GM10266 (cell line): ENCODE results near the gene KCNIP2.

ENCODE experiments used
- DNase-seq: peaks from one replicate; pipeline ENCODE4 v3.0.0; 2012; ENCODE audit errors: extremely low spot score
- TF ChIP-seq, protein P1 (sequence below): IDR thresholded peaks from 2 replicates; pipeline ENCODE4 v1.5.1; 2012; ENCODE audit warnings: mild to moderate bottlenecking, low read depth; ENCODE audit not compliant: control insufficient read depth, insufficient read depth; ENCODE audit errors: missing control alignments

Gene KCNIP2

DNA sequence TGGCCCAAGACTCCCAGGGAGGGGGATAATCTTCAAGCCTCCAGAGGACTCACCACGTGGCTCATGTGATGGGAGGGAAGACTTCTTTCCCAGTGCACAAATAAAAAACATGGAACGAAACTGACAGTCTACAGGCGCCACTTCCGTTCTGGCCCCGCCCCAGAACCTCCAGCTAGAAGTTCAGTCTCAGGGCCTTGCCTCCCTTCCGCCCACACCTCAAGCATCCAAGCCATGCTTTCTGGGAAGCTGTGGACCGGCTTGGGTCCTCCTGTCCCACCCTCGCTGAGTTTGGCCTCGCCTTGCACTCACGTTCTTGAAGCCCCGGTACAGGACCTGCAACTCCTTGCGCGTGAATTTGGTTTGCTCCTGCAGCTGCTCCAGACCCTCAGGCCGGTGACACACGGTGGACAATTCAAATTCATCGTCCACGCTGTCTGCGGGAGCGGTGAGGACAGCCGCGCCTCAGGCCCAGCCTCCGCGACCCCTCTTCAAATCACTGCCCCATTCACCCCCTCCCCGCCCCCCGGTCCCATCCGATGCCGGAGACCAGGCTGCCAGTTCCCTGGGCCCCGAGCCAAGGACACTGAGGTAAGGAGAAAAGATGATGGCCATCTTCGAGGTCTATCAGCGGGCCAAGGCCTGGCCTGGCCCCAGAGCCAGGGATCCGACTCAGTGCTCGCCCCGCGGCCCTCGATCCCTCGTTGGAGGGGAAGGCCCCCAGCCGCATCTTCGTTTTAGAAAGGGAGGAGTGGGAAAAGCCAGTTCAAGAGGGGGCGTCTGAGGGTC lies 14.6 kb downstream of the KCNIP2 start:
- no peak for DNase-seq
- TF ChIP-seq, protein P1, sequence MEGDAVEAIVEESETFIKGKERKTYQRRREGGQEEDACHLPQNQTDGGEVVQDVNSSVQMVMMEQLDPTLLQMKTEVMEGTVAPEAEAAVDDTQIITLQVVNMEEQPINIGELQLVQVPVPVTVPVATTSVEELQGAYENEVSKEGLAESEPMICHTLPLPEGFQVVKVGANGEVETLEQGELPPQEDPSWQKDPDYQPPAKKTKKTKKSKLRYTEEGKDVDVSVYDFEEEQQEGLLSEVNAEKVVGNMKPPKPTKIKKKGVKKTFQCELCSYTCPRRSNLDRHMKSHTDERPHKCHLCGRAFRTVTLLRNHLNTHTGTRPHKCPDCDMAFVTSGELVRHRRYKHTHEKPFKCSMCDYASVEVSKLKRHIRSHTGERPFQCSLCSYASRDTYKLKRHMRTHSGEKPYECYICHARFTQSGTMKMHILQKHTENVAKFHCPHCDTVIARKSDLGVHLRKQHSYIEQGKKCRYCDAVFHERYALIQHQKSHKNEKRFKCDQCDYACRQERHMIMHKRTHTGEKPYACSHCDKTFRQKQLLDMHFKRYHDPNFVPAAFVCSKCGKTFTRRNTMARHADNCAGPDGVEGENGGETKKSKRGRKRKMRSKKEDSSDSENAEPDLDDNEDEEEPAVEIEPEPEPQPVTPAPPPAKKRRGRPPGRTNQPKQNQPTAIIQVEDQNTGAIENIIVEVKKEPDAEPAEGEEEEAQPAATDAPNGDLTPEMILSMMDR = no peak

GRCh38 chr10:101827919-101828600 lies 15.5 kb downstream of the KCNIP2 start:
- TF ChIP-seq, protein P1 = no peak
- no peak for DNase-seq

DNA sequence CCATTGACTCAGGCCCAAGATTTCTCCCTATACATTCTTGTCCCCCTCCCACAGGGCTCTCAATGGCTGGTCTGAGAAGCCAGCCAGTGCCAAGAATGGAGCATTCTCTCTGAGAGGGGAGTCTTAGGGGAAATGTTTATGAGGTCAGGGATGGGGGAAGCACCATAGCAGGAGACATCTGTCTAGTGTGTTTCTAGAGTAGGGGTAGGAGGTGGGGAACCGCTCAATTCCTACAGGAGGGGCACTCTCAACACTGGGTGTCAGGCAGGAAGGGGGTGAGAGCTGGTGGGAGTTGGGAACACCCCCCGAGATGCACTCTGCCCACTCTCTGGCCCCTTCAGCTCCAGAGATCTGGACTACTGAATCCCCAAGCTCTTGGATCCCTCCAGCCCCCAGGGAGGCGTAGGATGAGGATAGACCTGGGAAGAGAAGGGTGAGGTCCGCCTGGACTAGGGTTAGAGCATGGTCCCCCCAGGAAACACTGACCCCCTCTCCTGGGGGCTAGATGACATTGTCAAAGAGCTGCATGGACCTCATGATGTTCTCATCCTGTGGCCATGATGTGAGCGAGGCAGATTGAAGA lies 16.7 kb downstream of the KCNIP2 start:
- TF ChIP-seq, protein P1 = no peak
- DNase-seq = no peak

- TF ChIP-seq, protein P1 = no peak
Measured at GRCh38 chr10:101824736-101825135, 18.9 kb downstream of the KCNIP2 start.

DNA sequence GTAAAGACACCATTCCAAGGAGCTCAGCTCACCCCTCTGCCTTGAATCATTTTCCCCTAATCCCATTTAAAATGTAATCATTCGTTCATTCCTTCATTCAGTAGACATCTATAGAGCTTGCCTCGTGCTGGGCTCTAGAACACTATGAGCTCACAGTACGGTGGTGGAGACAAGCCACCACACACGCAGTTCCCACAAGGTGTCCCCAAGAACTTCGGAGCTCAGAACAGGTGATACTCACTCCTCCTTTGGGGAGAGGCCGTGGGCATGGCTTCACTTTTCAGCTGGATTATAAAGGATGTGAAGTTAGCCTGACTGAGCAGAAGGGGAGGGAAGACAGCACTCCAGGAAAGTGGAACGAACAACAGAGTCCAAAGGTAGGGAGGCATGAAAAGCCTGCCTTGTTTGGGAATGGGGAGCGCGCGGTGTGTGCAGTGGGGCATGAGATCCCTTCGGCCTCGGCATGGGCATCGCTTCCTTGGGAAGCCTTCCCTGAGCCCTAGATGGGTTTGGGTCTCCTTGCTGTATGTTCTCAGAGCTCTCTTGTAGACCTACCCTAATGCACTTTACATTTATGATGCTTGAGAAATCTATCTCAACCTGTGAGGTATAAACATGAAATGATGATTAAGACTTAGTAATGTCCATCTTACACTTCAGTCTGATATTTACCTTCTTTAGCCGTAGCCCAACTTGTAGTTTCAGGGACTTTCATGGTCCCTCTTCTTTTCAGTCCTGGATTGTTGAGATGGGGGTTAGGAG lies 24.5 kb downstream of the KCNIP2 start:
- DNase-seq = peak; percentile 32

More at GRCh38 chr10:101824736-101825135, 18.9 kb downstream of the KCNIP2 start:
- DNase-seq = no peak

DNA sequence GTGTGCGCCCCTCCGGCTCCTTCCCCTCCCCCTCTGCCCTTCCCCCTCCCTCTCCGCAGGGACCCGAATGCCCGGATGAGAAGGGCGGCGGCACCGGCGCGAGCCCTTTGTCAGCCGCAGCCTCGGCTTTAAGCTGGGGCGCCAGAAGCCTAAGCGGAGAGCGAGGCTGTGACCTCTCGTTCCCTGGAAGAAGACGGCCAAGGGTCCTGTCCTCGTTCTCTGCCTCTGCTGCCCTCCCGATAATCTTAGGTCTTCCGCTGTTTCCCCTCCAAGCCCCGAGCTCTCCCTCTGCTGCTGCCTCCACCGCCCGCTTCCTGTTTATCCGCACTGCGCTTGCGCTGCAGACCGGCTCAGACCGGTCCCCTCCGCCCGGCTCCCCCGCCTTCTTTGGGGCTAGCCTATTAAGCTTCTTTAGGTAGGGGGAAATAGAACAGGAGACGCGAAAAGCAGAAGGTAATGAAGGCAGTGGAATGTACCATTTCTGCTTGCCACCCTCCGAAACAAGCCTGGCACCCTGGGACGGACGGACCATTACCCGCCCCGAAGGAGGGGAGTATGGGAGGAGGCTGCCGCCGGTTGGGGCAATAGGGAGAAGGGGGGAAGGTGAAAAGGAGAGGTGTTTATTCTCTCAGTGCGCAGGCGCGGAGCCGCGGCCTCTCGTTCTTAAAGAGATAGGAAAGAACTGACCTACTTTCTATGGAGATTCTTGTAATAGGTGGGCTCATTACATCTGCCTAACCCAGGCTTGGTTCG lies 25.3 kb downstream of the KCNIP2 start, which contains the start of gene OGA:
Gene OGA (minus strand): TSS at position 326 of the 753 bp plus-strand sequence. CDS start 422 bp downstream, outside the sequence.
- peak; percentile 93 for DNase-seq
- TF ChIP-seq, protein P1 = no peak

More for the DNA sequence above, 24.5 kb downstream of the KCNIP2 start:
- TF ChIP-seq, protein P1 = no peak
